ENCODE measurements around the gene TMEM116.

GRCh38 chr12:111953455-111953854, 59.5 kb downstream of the TMEM116 start:
- TF ChIP-seq CTCF (optimal IDR thresholded peaks at IDR 0.05 in 1 of 3, IDR thresholded peaks at IDR 0.05 in 1 of 3, conservative IDR thresholded peaks at IDR 0.05 in 1 of 3; ENCODE audit: extremely low read depth in 1 of 3, insufficient read depth in 2 of 3, low read length in 3 of 3) (no peak), EZH2 (IDR thresholded peaks at IDR 0.05; ENCODE audit: low read length) (no peak)
